ENCODE data around the gene HMMR.

DNA sequence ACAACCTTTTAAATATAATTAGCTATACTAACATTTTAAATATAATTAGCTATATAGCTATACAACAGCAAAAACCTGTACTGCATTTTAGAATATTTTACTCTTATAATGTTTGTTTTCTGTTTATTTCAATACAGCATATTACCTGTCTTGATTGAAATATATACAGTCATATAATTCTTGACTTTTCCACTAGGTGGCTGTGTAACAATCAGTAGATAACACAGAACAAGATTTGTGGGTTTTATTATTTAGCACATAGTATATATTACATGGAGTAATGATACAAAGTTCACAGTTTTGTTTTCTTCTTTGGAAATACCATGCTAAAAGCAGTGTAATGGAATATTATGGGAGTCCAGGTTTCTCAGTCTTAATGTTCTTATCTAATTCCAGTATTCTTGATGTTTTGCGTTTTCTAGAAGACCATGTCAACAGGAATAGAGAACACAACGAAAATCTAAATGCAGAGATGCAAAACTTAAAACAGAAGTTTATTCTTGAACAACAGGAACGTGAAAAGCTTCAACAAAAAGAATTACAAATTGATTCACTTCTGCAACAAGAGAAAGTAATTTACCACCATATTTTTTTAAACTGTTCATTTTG is 13.3 kb downstream of the HMMR start:
- TF ChIP-seq CTCF (conservative IDR thresholded peaks at IDR 0.05; ENCODE audit: low read depth, low read length): peak; percentile 54; the same call in 1 of the 2 replicates
- no peak for TF ChIP-seq EZH2 (IDR thresholded peaks at IDR 0.05; ENCODE audit: borderline replicate concordance, low read depth, low read length, poor library complexity, severe bottlenecking)
